Breast epithelium (tissue), 4 donors: ENCODE results near the gene ST8SIA2. TPM values are rescaled to one million over a fixed set of nuclear protein-coding genes. Genes with fewer than 3 reads are reported as not detected.

Experiments used
- DNase-seq, 2 donors: peaks; one replicate each; pipeline ENCODE4 v3.0.0-alpha.2; 2019; ENCODE audit warnings: low spot score in 2 of 2
- H3K27ac ChIP-seq, 2 donors: fragments of 200-600 bp; sonication (generic) in 1 of 2; one replicate each; pipeline ENCODE4 v1.5.1; 2016 to 2019; ENCODE audit warnings: mild to moderate bottlenecking in 1 of 2
- H3K27me3 ChIP-seq, 2 donors: fragments of 200-600 bp; sonication (generic) in 1 of 2; one replicate each; pipeline versions ENCODE4 v1.5.1 to v1.6.0; 2017 to 2019; ENCODE audit warnings: control low read depth in 1 of 2, mild to moderate bottlenecking in 1 of 2
- H3K36me3 ChIP-seq: fragments of 200-600 bp; one replicate; pipeline ENCODE4 v1.5.1; 2019
- H3K4me1 ChIP-seq, 2 donors: fragments of 200-600 bp; sonication (generic); one replicate each; pipeline ENCODE4 v1.5.1; 2016 to 2019; ENCODE audit warnings: control low read depth in 1 of 2
- H3K4me3 ChIP-seq, 3 donors: fragments of 200-600 bp; sonication (generic); 1 replicate in 2 of 3; 2 replicates in 1 of 3; pipeline ENCODE4 v1.5.1; 2016 to 2019; ENCODE audit warnings: mild to moderate bottlenecking in 3 of 3, moderate library complexity in 2 of 3
- H3K9me3 ChIP-seq, 2 donors: fragments of 200-600 bp; sonication (generic) in 1 of 2; one replicate each; pipeline ENCODE4 v1.5.1; 2016 to 2019; ENCODE audit warnings: control low read depth in 1 of 2
- CTCF ChIP-seq, 3 donors: fragments of 450-650 bp; IDR thresholded peaks; one replicate each; pipeline ENCODE4 v1.5.1; 2016 to 2017; ENCODE audit warnings: antibody characterized with exemption in 3 of 3, mild to moderate bottlenecking in 3 of 3, moderate library complexity in 3 of 3
- POLR2A ChIP-seq: fragments of 450-650 bp; IDR thresholded peaks from one replicate; pipeline ENCODE4 v1.6.1; 2016; ENCODE audit warnings: antibody characterized with exemption, mild to moderate bottlenecking, moderate library complexity
- POLR2AphosphoS5 ChIP-seq, 3 donors: sonication (generic); formaldehyde crosslinking; IDR thresholded peaks; one replicate each; pipeline ENCODE4 v1.6.1; 2017; ENCODE audit warnings: antibody characterized with exemption in 3 of 3
- intact Hi-C: fragments of 100-400 bp; cut with DNase I; formaldehyde crosslinking; loops from one replicate; pipeline ENCODE4 v1.15.1; 2023; ENCODE audit warnings: low total_unique reads
- total RNA-seq, 3 donors: library from RNA; depleted of rRNA; stranded (reverse); fragments of >200 nt; gene quantifications; one replicate each; pipeline ENCODE4 v1.1.0, GENCODE V29; 2016

ST8SIA2 gene
- total RNA-seq, 3 donors from 2014 or later, result 0.59 to 0.66 TPM; not detected in 1

- Histone ChIP-seq H3K27ac (no peak overlapping the region), H3K9me3 (no peaks in the 10 kb centered on the region), H3K36me3 (no peaks in the 10 kb centered on the region), H3K4me3 (no peak overlapping the region), H3K27me3 (no peaks in the 10 kb centered on the region), H3K4me1 (no peaks in the 10 kb centered on the region)
- TF ChIP-seq CTCF (IDR thresholded peaks at IDR 0.05), result no peak
- TF ChIP-seq POLR2AphosphoS5 (IDR thresholded peaks at IDR 0.05), result no peak
- no peak for TF ChIP-seq POLR2A
- intact Hi-C loops, result no loop called here
- no peak for DNase-seq
These were observed 12.3 kb downstream of the ST8SIA2 start for GRCh38 chr15:92405942-92406341.

- no peak for DNase-seq
- no peaks in the 10 kb centered on the region for H3K4me1 ChIP-seq
- H3K9me3 ChIP-seq, result no peaks in the 10 kb centered on the region
- TF ChIP-seq POLR2A (no peak), POLR2AphosphoS5 (IDR thresholded peaks at IDR 0.05) (no peak), CTCF (IDR thresholded peaks at IDR 0.05) (no peak)
- H3K4me3 ChIP-seq, result no peak overlapping the region
- H3K27me3 ChIP-seq, result no peaks in the 10 kb centered on the region
- intact Hi-C loops, result no loop called here
- H3K36me3 ChIP-seq, result no peaks in the 10 kb centered on the region
- no peak overlapping the region for H3K27ac ChIP-seq
These were observed 13.6 kb downstream of the ST8SIA2 start for GRCh38 chr15:92407321-92407720.

- TF ChIP-seq CTCF (IDR thresholded peaks at IDR 0.05) (no peak), POLR2A (no peak), POLR2AphosphoS5 (IDR thresholded peaks at IDR 0.05) (no peak)
- no peaks in the 10 kb centered on the region for H3K4me1 ChIP-seq
- intact Hi-C loops, result no loop called here
- no peak for DNase-seq
- no peak overlapping the region for H3K27ac ChIP-seq
- no peaks in the 10 kb centered on the region for H3K27me3 ChIP-seq
- no peak overlapping the region for H3K4me3 ChIP-seq
- no peaks in the 10 kb centered on the region for H3K9me3 ChIP-seq
- H3K36me3 ChIP-seq, result no peaks in the 10 kb centered on the region
These were observed 14.2 kb downstream of the ST8SIA2 start for GRCh38 chr15:92407916-92408315.

DNA sequence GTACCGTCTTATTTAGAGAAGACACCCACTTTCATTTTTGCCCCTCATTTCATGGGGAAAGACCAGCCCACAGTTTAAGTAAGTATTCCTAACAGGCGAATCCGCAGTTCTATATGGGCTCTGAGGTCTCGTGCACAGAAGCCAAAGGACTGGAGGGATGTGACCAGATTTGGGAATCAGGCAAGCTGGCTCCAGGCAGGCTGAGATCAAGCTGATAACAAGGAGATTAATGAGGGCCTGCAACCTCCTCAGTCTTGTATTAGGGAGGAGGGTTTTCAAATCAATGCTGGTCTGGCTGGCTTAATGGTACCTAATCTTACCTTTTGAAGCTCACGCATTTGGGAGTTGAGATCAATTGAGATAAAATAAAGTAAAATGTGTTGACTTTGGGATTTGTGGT lies 15.3 kb downstream of the ST8SIA2 start:
- no peak for TF ChIP-seq POLR2A
- TF ChIP-seq POLR2AphosphoS5 (IDR thresholded peaks at IDR 0.05), result no peak
- TF ChIP-seq CTCF (IDR thresholded peaks at IDR 0.05), result no peak
- intact Hi-C loops, result no loop called here
- Histone ChIP-seq H3K9me3 (no peaks in the 10 kb centered on the region), H3K4me1 (no peaks in the 10 kb centered on the region), H3K4me3 (no peak overlapping the region), H3K27me3 (no peaks in the 10 kb centered on the region), H3K27ac (no peak overlapping the region), H3K36me3 (no peaks in the 10 kb centered on the region)
- DNase-seq, result no peak

DNA sequence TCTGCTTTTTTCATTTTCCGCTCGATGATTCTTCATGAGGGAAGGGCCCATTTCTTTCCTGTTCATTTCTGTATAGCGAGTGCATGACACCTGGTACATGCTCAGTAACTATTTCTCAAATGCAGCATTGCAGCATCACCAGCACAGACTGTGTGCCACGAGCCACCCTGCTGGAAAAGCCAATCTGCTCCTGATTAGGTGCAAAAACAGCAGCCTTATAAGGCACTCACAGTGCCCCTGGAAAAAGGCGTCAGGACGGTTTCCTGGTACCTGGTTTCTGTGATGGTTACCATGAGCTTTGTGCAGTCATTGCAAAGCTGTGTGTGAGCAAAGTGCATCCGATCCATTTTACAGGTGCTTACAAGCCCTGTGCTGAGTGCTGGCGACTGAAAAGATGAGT lies 15.8 kb downstream of the ST8SIA2 start:
- no peak for TF ChIP-seq POLR2A
- TF ChIP-seq CTCF (IDR thresholded peaks at IDR 0.05), result no peak
- TF ChIP-seq POLR2AphosphoS5 (IDR thresholded peaks at IDR 0.05), result no peak
- Histone ChIP-seq H3K9me3 (no peaks in the 10 kb centered on the region), H3K36me3 (no peaks in the 10 kb centered on the region), H3K4me3 (no peak overlapping the region), H3K27me3 (no peaks in the 10 kb centered on the region), H3K4me1 (no peaks in the 10 kb centered on the region), H3K27ac (no peak overlapping the region)
- intact Hi-C loops, result no loop called here
- no peak for DNase-seq
